Renal cortical epithelial cell (primary cell): ENCODE data around the gene MYH15. TPM values are rescaled to one million over a fixed set of nuclear protein-coding genes. Genes with fewer than 3 reads are reported as not detected.

Experiments
- DNase-seq: peaks from one replicate; pipeline ENCODE4 v3.0.0-alpha.2; 2011; ENCODE audit warnings: low read depth
- total RNA-seq: library from RNA; depleted of rRNA; stranded (reverse); fragments of >200 nt; gene quantifications from 2 replicates; pipeline ENCODE4 v1.2.3, GENCODE V29; 2014

Gene MYH15
- total RNA-seq, 1 donor from 2014 or later, result 0.05 TPM

- no peak for DNase-seq
Observed at GRCh38 chr3:108334701-108335100, 175.7 kb downstream of the MYH15 start.

GRCh38 chr3:108333961-108334360 is 176.4 kb downstream of the MYH15 start:
- DNase-seq, result no peak

GRCh38 chr3:108331792-108332191 is 178.6 kb downstream of the MYH15 start:
- DNase-seq, result no peak

Other genes with a start within 250 kb of the MYH15 start
- 0.05 and 2.3 TPM in 2 replicates for gene HHLA2, start 214.0 kb downstream of the MYH15 start, total RNA-seq
- 9.6 and 21.9 TPM in 2 replicates for gene CIP2A, start 78.8 kb upstream of the MYH15 start, total RNA-seq
- 10.8 and 15.4 TPM in 2 replicates for gene DZIP3, start 79.1 kb upstream of the MYH15 start, total RNA-seq
- not detected in 2 replicates for gene RETNLB, start 246.8 kb upstream of the MYH15 start, total RNA-seq